NCI-H524 treated with DMSO at 0.1 percent for 48 hours (cell line): Measurements from ENCODE around the gene IL1RAPL1.

Source experiments
- DNase-seq: peaks from one replicate; lab custom pipeline; 2025; lab: John Stamatoyannopoulos, UW

Gene IL1RAPL1

GRCh38 chrX:29434939-29435338 is 847.7 kb downstream of the IL1RAPL1 start:
- no peak for DNase-seq

- DNase-seq: no peak
These were observed 848.1 kb downstream of the IL1RAPL1 start for GRCh38 chrX:29435396-29435795.

- DNase-seq: no peak
These were observed 860.6 kb downstream of the IL1RAPL1 start for GRCh38 chrX:29447867-29448266.

GRCh38 chrX:29453333-29453732 is 866.1 kb downstream of the IL1RAPL1 start:
- no peak for DNase-seq

- no peak for DNase-seq
These were observed 868.5 kb downstream of the IL1RAPL1 start for GRCh38 chrX:29455702-29456101.

- DNase-seq: no peak
These were observed 873.8 kb downstream of the IL1RAPL1 start for GRCh38 chrX:29461039-29461438.

GRCh38 chrX:29466456-29466855 is 879.2 kb downstream of the IL1RAPL1 start:
- DNase-seq: no peak

GRCh38 chrX:29468911-29469494 is 881.8 kb downstream of the IL1RAPL1 start:
- no peak for DNase-seq

GRCh38 chrX:29470030-29470429 is 882.8 kb downstream of the IL1RAPL1 start:
- DNase-seq: no peak

GRCh38 chrX:29471829-29472228 is 884.6 kb downstream of the IL1RAPL1 start:
- no peak for DNase-seq

- no peak for DNase-seq
These were observed 890.6 kb downstream of the IL1RAPL1 start for GRCh38 chrX:29477878-29478277.

GRCh38 chrX:29478336-29479069 is 891.3 kb downstream of the IL1RAPL1 start:
- DNase-seq: peak; percentile 3

GRCh38 chrX:29487214-29487613 is 900.0 kb downstream of the IL1RAPL1 start:
- DNase-seq: no peak

GRCh38 chrX:29487714-29488113 is 900.5 kb downstream of the IL1RAPL1 start:
- no peak for DNase-seq

- DNase-seq: no peak
These were observed 901.7 kb downstream of the IL1RAPL1 start for GRCh38 chrX:29488919-29489318.

GRCh38 chrX:29490606-29491005 is 903.4 kb downstream of the IL1RAPL1 start:
- DNase-seq: no peak

- DNase-seq: no peak
These were observed 904.4 kb downstream of the IL1RAPL1 start for GRCh38 chrX:29491659-29492058.

- DNase-seq: no peak
These were observed 909.5 kb downstream of the IL1RAPL1 start for GRCh38 chrX:29496636-29497180.

GRCh38 chrX:29506729-29507128 is 919.5 kb downstream of the IL1RAPL1 start:
- no peak for DNase-seq

GRCh38 chrX:29518100-29518499 is 930.9 kb downstream of the IL1RAPL1 start:
- DNase-seq: no peak

GRCh38 chrX:29528281-29528680 is 941.0 kb downstream of the IL1RAPL1 start:
- DNase-seq: no peak

GRCh38 chrX:29530501-29530900 is 943.3 kb downstream of the IL1RAPL1 start:
- DNase-seq: no peak

GRCh38 chrX:29531336-29531735 is 944.1 kb downstream of the IL1RAPL1 start:
- no peak for DNase-seq
